HepG2 (cell line): Measurements from ENCODE around the gene WWP2. TPM values are rescaled to one million over a fixed set of nuclear protein-coding genes. Genes with fewer than 3 reads are reported as not detected.

Experiments used
- ELF3 ChIP-seq: IDR thresholded peaks from 2 replicates; pipeline ENCODE4 v1.6.1; 2016; ENCODE audit warnings: missing genetic modification reagents, missing compliant biosample characterization
- ETV5 ChIP-seq: IDR thresholded peaks from 2 replicates; pipeline ENCODE4 v1.6.1; 2018; ENCODE audit warnings: missing biosample characterization, missing genetic modification reagents, inconsistent platforms, borderline replicate concordance
- MED8 ChIP-seq: sonication (generic); formaldehyde crosslinking; IDR thresholded peaks from 2 replicates; pipeline ENCODE4 v1.8.1; 2023; ENCODE audit warnings: mild to moderate bottlenecking, missing genetic modification reagents; ENCODE audit not compliant: insufficient replicate concordance
- PATZ1 ChIP-seq: sonication (generic); formaldehyde crosslinking; IDR thresholded peaks from 2 replicates; pipeline ENCODE4 v1.4.0; 2020; ENCODE audit warnings: missing genetic modification reagents
- PHB2 ChIP-seq: fragments of 450-650 bp; IDR thresholded peaks from 2 replicates; pipeline ENCODE4 v1.6.1; 2018; ENCODE audit not compliant: partially characterized antibody
- PHF21A ChIP-seq: sonication (generic); formaldehyde crosslinking; IDR thresholded peaks from 2 replicates; pipeline ENCODE4 v1.5.0; 2020; ENCODE audit warnings: mild to moderate bottlenecking, missing genetic modification reagents
- PRDM4 ChIP-seq: sonication (generic); formaldehyde crosslinking; IDR thresholded peaks from 2 replicates; pipeline ENCODE4 v1.9.0; 2021; ENCODE audit warnings: missing genetic modification reagents, borderline replicate concordance
- RFX1 ChIP-seq: fragments of 450-650 bp; IDR thresholded peaks from 2 replicates; pipeline ENCODE4 v1.6.1; 2017
- SRSF1 ChIP-seq: fragments of 200-400 bp; formaldehyde crosslinking; optimal IDR thresholded peaks from 2 replicates; pipeline ENCODE3; 2017; ENCODE audit warnings: mild to moderate bottlenecking, low read depth, low read length, moderate library complexity
- TRIM24 ChIP-seq: sonication (generic); formaldehyde crosslinking; IDR thresholded peaks from 2 replicates; pipeline ENCODE4 v1.8.0; 2022; ENCODE audit warnings: mild to moderate bottlenecking, missing genetic modification reagents
- ZHX1 ChIP-seq: sonication (generic); formaldehyde crosslinking; IDR thresholded peaks from 2 replicates; pipeline ENCODE4 v1.8.1; 2022; ENCODE audit warnings: low read depth, mild to moderate bottlenecking, missing genetic modification reagents
- ZKSCAN5 ChIP-seq: sonication (generic); formaldehyde crosslinking; IDR thresholded peaks from 2 replicates; pipeline ENCODE4 v1.5.1; 2020; ENCODE audit warnings: mild to moderate bottlenecking, missing genetic modification reagents
- ZNF326 ChIP-seq: sonication (generic); formaldehyde crosslinking; IDR thresholded peaks from 2 replicates; pipeline ENCODE4 v1.4.0; 2020; ENCODE audit warnings: missing genetic modification reagents, borderline replicate concordance
- ZNF484 ChIP-seq: sonication (generic); formaldehyde crosslinking; IDR thresholded peaks from 2 replicates; pipeline ENCODE4 v1.5.1; 2020; ENCODE audit warnings: mild to moderate bottlenecking, low read depth, missing genetic modification reagents, borderline replicate concordance
- ZNF615 ChIP-seq: sonication (generic); formaldehyde crosslinking; IDR thresholded peaks from 2 replicates; pipeline ENCODE4 v1.5.0; 2020; ENCODE audit warnings: mild to moderate bottlenecking, missing genetic modification reagents, borderline replicate concordance
- ZNF672 ChIP-seq: sonication (generic); formaldehyde crosslinking; IDR thresholded peaks from 2 replicates; pipeline ENCODE4 v1.8.1; 2022; ENCODE audit warnings: missing genetic modification reagents
- ZNF691 ChIP-seq: sonication (generic); formaldehyde crosslinking; IDR thresholded peaks from 2 replicates; pipeline ENCODE4 v1.4.0; 2020; ENCODE audit warnings: missing genetic modification reagents, low read depth, mild to moderate bottlenecking, borderline replicate concordance
- polyA plus RNA-seq, 8 experiments: library from polyadenylated mRNA; depleted of rRNA in 3 of 8; stranded (reverse) in 7 of 8; unstranded in 1 of 8; fragments of >200 nt; fragmentation: Illumina TruSeq in 4 of 8; extraction: Trizol in 4 of 8; gene quantifications; 2 replicates each; pipeline versions ENCODE4 v1.2.1 to v1.2.3, GENCODE V29; 2011 to 2016; ENCODE audit warnings: low read depth in 4 of 8, missing spikeins in 1 of 8, mixed read lengths in 1 of 8; ENCODE audit not compliant: insufficient read depth in 1 of 8
- total RNA-seq, 5 experiments: library from RNA; depleted of rRNA; stranded (reverse); fragments of >200 nt; fragmentation: Illumina TruSeq; extraction: Trizol; gene quantifications; 2 replicates each; pipeline ENCODE4 v1.2.3, GENCODE V29; 2016; ENCODE audit warnings: low read depth in 1 of 5
- TF ChIP-seq, protein P1 (sequence below): IDR thresholded peaks from 2 replicates; pipeline ENCODE4 v1.6.1; 2012; ENCODE audit warnings: low read depth, low read length, improper control_type of control experiment

Gene WWP2
- total and polyA plus RNA-seq, 2 of the 13 experiments (the other 11 are each of a cell fraction or from before 2014, with no cell fraction given): 11.4 to 28.2 TPM

- TF ChIP-seq ETV5 (CRISPR knock-in tag) (peak; percentile 87), ZNF326 (no peak), ZNF672 (no peak), ZKSCAN5 (CRISPR knock-in tag) (no peak), ELF3 (CRISPR knock-in tag) (peak; percentile 43), PRDM4 (CRISPR knock-in tag) (0 out of 2 replicates have a peak, but pooled peaks have one; percentile 65), RFX1 (peak; percentile 95), TRIM24 (CRISPR knock-in tag) (no peak), ZNF615 (CRISPR knock-in tag) (peak; percentile 39; the same call in 1 of the 2 replicates), PATZ1 (peak; percentile 45; the same call in 1 of the 2 replicates), ZNF691 (no peak; the same call in 1 of the 2 replicates), PHB2 (no peak), PHF21A (peak; percentile 90), ZHX1 (CRISPR knock-in tag) (no peak), MED8 (CRISPR knock-in tag) (peak; percentile 10), ZNF484 (CRISPR knock-in tag) (no peak), SRSF1 (no peak)
- TF ChIP-seq, protein P1, sequence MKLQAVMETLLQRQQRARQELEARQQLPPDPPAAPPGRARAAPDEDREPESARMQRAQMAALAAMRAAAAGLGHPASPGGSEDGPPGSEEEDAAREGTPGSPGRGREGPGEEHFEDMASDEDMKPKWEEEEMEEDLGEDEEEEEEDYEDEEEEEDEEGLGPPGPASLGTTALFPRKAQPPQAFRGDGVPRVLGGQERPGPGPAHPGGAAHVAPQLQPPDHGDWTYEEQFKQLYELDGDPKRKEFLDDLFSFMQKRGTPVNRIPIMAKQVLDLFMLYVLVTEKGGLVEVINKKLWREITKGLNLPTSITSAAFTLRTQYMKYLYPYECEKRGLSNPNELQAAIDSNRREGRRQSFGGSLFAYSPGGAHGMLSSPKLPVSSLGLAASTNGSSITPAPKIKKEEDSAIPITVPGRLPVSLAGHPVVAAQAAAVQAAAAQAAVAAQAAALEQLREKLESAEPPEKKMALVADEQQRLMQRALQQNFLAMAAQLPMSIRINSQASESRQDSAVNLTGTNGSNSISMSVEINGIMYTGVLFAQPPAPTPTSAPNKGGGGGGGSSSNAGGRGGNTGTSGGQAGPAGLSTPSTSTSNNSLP: no peak
These were observed 35.6 kb upstream of the WWP2 start, which contains the start of gene NQO1 (continued) for GRCh38 chr16:69726313-69727060.
